CD14-positive monocyte (primary cell): ENCODE measurements around the gene SGPL1. TPM values are rescaled to one million over a fixed set of nuclear protein-coding genes. Genes with fewer than 3 reads are reported as not detected.

Experiments
- DNase-seq, 3 donors: peaks; one replicate each; pipeline ENCODE4 v3.0.0-alpha.2; 2011 to 2022
- H2AFZ ChIP-seq: 2 replicates; pipeline ENCODE4 v1.6.0; 2012; ENCODE audit warnings: mild to moderate bottlenecking, low read depth, low read length, inconsistent platforms; ENCODE audit not compliant: insufficient read depth, poor library complexity, severe bottlenecking
- H3K27ac ChIP-seq, 2 donors: 1 replicate in 1 of 2; 2 replicates in 1 of 2; pipeline ENCODE4 v1.5.1; 2012 to 2013; ENCODE audit warnings: low read length in 2 of 2, control low read depth in 1 of 2, inconsistent platforms in 1 of 2, low read depth in 1 of 2, mild to moderate bottlenecking in 1 of 2
- H3K27me3 ChIP-seq, 2 donors: one replicate each; pipeline versions ENCODE4 v1.6.0 to v1.6.1; 2011 to 2013; ENCODE audit warnings: low read length in 2 of 2; ENCODE audit not compliant: control insufficient read depth in 2 of 2, insufficient read depth in 2 of 2
- H3K36me3 ChIP-seq, 2 donors: replicated peaks in 1 of 2; 1 replicate in 1 of 2; 2 replicates in 1 of 2; pipeline versions ENCODE4 v1.5.1 to v1.6.1; 2012 to 2013; ENCODE audit warnings: low read length in 2 of 2, control low read depth in 1 of 2, inconsistent platforms in 1 of 2, mild to moderate bottlenecking in 1 of 2; ENCODE audit not compliant: insufficient read depth in 2 of 2, control insufficient read depth in 1 of 2
- H3K4me1 ChIP-seq, 2 donors: 1 replicate in 1 of 2; 2 replicates in 1 of 2; pipeline versions ENCODE4 v1.5.1 to v1.6.1; 2012 to 2013; ENCODE audit warnings: low read length in 2 of 2, control low read depth in 1 of 2, inconsistent platforms in 1 of 2, mild to moderate bottlenecking in 1 of 2, moderate library complexity in 1 of 2; ENCODE audit not compliant: insufficient read depth in 2 of 2, control insufficient read depth in 1 of 2
- H3K4me2 ChIP-seq: replicated peaks from 2 replicates; pipeline ENCODE3; 2012; ENCODE audit warnings: low read length, moderate library complexity, mild to moderate bottlenecking; ENCODE audit not compliant: poor library complexity, severe bottlenecking; ENCODE audit errors: extremely low read depth
- H3K4me3 ChIP-seq, 3 experiments: fragments of 200-600 bp in 1 of 3; sonication (generic) in 1 of 3; replicated peaks in 1 of 3; 1 replicate in 2 of 3; 2 replicates in 1 of 3; pipeline ENCODE4 v1.5.1; 2011 to 2013; ENCODE audit warnings: low read length in 3 of 3, mild to moderate bottlenecking in 3 of 3, control low read depth in 2 of 3, low read depth in 2 of 3, inconsistent platforms in 1 of 3, moderate library complexity in 1 of 3
- H3K79me2 ChIP-seq: 2 replicates; pipeline ENCODE4 v1.6.0; 2012; ENCODE audit warnings: mild to moderate bottlenecking, control low read depth, inconsistent platforms, low read length, moderate library complexity; ENCODE audit not compliant: insufficient read depth
- H3K9ac ChIP-seq: 2 replicates; pipeline ENCODE4 v1.6.0; 2017; ENCODE audit warnings: low read length, mild to moderate bottlenecking; ENCODE audit not compliant: insufficient read depth, poor library complexity, severe bottlenecking
- H3K9me3 ChIP-seq, 2 donors: replicated peaks in 1 of 2; 1 replicate in 1 of 2; 2 replicates in 1 of 2; pipeline versions ENCODE4 v1.5.1 to v1.6.1; 2012 to 2013; ENCODE audit warnings: low read length in 2 of 2, control low read depth in 1 of 2; ENCODE audit not compliant: control insufficient read depth in 1 of 2, insufficient read depth in 1 of 2
- H4K20me1 ChIP-seq: 2 replicates; pipeline ENCODE4 v1.6.0; 2012; ENCODE audit warnings: mild to moderate bottlenecking, low read length, control low read depth, moderate library complexity; ENCODE audit not compliant: insufficient read depth
- H3K27ac Mint-ChIP-seq, 7 donors: one replicate each; pipeline ENCODE4 v1.8.0; 2020; ENCODE audit warnings: mild to moderate bottlenecking in 7 of 7, mixed read lengths in 7 of 7, moderate library complexity in 6 of 7, inconsistent platforms in 2 of 7
- H3K27me3 Mint-ChIP-seq, 3 donors: one replicate each; pipeline ENCODE4 v1.8.0; 2021 to 2022; ENCODE audit warnings: low read depth in 3 of 3, mild to moderate bottlenecking in 3 of 3, mixed read lengths in 3 of 3, moderate library complexity in 3 of 3, inconsistent platforms in 1 of 3
- H3K36me3 Mint-ChIP-seq, 2 donors: one replicate each; pipeline ENCODE4 v1.8.0; 2020; ENCODE audit warnings: mixed read lengths in 2 of 2, inconsistent platforms in 1 of 2, mild to moderate bottlenecking in 1 of 2
- H3K4me1 Mint-ChIP-seq: one replicate; pipeline ENCODE4 v1.8.0; 2020; ENCODE audit warnings: mild to moderate bottlenecking, mixed read lengths
- H3K4me3 Mint-ChIP-seq, 2 donors: one replicate each; pipeline ENCODE4 v1.8.0; 2020; ENCODE audit warnings: mild to moderate bottlenecking in 2 of 2, mixed read lengths in 2 of 2, moderate library complexity in 1 of 2
- H3K9me3 Mint-ChIP-seq, 7 donors: one replicate each; pipeline ENCODE4 v1.8.0; 2020 to 2022; ENCODE audit warnings: mixed read lengths in 7 of 7, mild to moderate bottlenecking in 6 of 7, moderate library complexity in 6 of 7, inconsistent platforms in 2 of 7
- WGBS: methylation state at CpG from one replicate; pipeline ENCODE4 v1.1.5; 2013; ENCODE audit warnings: missing lambda C conversion rate; ENCODE audit not compliant: insufficient coverage; 5-methylcytosine and 5-hydroxymethylcytosine counted together
- intact Hi-C, 2 donors: fragments of 100-400 bp; cut with micrococcal nuclease; formaldehyde crosslinking; loops; one replicate each; pipeline versions ENCODE4 v1.15.0 to v1.15.1; 2023
- polyA plus RNA-seq, 3 donors: library from polyadenylated mRNA; depleted of rRNA in 1 of 3; unstranded in 2 of 3; stranded (reverse) in 1 of 3; fragments of 300-500 nt in 2 of 3; fragments of >200 nt in 1 of 3; fragmentation: Illumina TruSeq in 2 of 3; gene quantifications; 1 replicate in 2 of 3; 2 replicates in 1 of 3; pipeline ENCODE4 v1.2.3, GENCODE V29; 2012 to 2021
- TF ChIP-seq, protein P1 (sequence below): fragments of 200-600 bp; IDR thresholded peaks from one replicate; pipeline ENCODE4 v1.8.0; 2022; ENCODE audit warnings: antibody characterized with exemption, mild to moderate bottlenecking

Gene SGPL1
- polyA plus RNA-seq, 3 donors: 16.6 to 26.8 (median 26.1) TPM

DNA sequence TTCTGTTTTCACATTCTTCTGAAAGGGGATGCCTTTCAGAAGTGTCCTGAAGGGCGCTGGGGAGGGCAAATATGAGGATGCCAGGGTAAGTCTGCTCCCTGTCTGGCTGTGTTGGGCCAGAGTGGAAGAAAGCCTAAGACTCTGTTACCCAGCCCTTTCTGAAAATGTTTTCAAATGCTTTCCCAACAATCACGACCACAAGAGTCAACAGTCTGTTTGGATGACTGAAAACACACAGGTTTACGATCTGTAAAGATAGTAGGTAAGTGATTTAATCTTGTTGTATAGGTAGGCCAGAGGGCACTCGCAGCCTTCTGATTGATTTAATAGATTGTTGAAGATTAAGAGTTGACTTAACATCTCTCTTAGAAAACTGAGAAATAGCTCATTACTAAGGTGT lies 13.2 kb downstream of the SGPL1 start:
- Mint-ChIP-seq H3K36me3 (peaks cover 38 to 51% of the 10 kb centered on the region in 2 donors), H3K4me1 (peaks cover 21% of the 10 kb centered on the region), H3K9me3 (no peaks in the 10 kb centered on the region), H3K4me3 (no peak overlapping the region), H3K27ac (peak overlapping the region in 1 of 7 donors; percentile 53), H3K27me3 (no peaks in the 10 kb centered on the region)
- H3K27ac ChIP-seq: no peak overlapping the region
- H3K4me2 ChIP-seq: no peak overlapping the region
- no peak overlapping the region for H2AFZ ChIP-seq
- intact Hi-C loops: no loop called here
- H3K36me3 ChIP-seq: peaks cover 5 to 52% of the 10 kb centered on the region in 2 donors
- H3K9me3 ChIP-seq: no peaks in the 10 kb centered on the region
- H3K4me3 ChIP-seq: no peak overlapping the region
- DNase-seq: no peak
- peaks cover 19 to 20% of the 10 kb centered on the region in 2 donors for H3K4me1 ChIP-seq
- no peak overlapping the region for H3K9ac ChIP-seq
- no peaks in the 10 kb centered on the region for H3K27me3 ChIP-seq
- H4K20me1 ChIP-seq: peaks cover 59% of the 10 kb centered on the region
- TF ChIP-seq, protein P1, sequence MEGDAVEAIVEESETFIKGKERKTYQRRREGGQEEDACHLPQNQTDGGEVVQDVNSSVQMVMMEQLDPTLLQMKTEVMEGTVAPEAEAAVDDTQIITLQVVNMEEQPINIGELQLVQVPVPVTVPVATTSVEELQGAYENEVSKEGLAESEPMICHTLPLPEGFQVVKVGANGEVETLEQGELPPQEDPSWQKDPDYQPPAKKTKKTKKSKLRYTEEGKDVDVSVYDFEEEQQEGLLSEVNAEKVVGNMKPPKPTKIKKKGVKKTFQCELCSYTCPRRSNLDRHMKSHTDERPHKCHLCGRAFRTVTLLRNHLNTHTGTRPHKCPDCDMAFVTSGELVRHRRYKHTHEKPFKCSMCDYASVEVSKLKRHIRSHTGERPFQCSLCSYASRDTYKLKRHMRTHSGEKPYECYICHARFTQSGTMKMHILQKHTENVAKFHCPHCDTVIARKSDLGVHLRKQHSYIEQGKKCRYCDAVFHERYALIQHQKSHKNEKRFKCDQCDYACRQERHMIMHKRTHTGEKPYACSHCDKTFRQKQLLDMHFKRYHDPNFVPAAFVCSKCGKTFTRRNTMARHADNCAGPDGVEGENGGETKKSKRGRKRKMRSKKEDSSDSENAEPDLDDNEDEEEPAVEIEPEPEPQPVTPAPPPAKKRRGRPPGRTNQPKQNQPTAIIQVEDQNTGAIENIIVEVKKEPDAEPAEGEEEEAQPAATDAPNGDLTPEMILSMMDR: no peak
- peaks cover 3% of the 10 kb centered on the region for H3K79me2 ChIP-seq
- 100% methylated on average over 3 of the region's 4 CpGs for WGBS

DNA sequence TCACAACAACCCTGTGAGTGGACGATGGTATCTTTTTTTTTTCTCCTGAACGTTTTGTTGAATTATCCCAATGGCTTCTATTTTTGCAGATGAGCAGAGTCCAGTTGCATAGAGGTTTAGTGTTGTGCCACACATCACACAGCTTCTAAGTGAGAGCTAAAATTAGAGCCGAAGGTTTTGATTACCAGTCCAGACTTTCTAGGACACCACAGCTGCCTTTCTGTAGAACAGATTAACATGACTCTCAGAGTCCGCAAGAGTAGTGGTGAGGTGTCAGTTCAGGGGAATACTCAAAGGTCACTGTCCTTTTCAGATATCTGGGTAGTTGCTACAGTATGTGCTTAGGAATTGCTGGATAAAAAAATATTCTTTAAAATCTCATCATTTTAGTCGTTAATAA lies 13.8 kb downstream of the SGPL1 start:
- Histone ChIP-seq H2AFZ (no peak overlapping the region), H3K27ac (no peak overlapping the region), H3K4me1 (peaks cover 25 to 26% of the 10 kb centered on the region in 2 donors), H3K9ac (no peak overlapping the region), H3K4me2 (no peak overlapping the region), H3K27me3 (no peaks in the 10 kb centered on the region), H3K79me2 (peaks cover 3% of the 10 kb centered on the region), H3K4me3 (no peak overlapping the region), H3K9me3 (no peaks in the 10 kb centered on the region), H3K36me3 (peaks cover 5 to 48% of the 10 kb centered on the region in 2 donors), H4K20me1 (peaks cover 66% of the 10 kb centered on the region)
- Mint-ChIP-seq H3K27ac (no peak overlapping the region), H3K4me1 (peaks cover 27% of the 10 kb centered on the region), H3K4me3 (no peak overlapping the region), H3K27me3 (no peaks in the 10 kb centered on the region), H3K36me3 (peaks cover 37 to 46% of the 10 kb centered on the region in 2 donors), H3K9me3 (no peaks in the 10 kb centered on the region)
- no peak for DNase-seq
- TF ChIP-seq, protein P1: no peak
- intact Hi-C loops: no loop called here
- WGBS: no CpG with 5 or more reads among the region's 5 CpGs
